Fibroblast of lung (primary cell): ENCODE data around the gene NUP98.
"Not testable (repeated sequence)": the region's sequence is repeated elsewhere in the genome, so short reads cannot be mapped to it uniquely, and the experiment has no call there.

Experiments used
- CTCF ChIP-seq, 2 donors: IDR thresholded peaks in 1 of 2; conservative IDR thresholded peaks in 1 of 2; 1 replicate in 1 of 2; 2 replicates in 1 of 2; pipeline ENCODE4 v1.5.1; 2011 to 2012; ENCODE audit warnings: low read length in 2 of 2, control low read depth in 1 of 2, inconsistent platforms in 1 of 2, low read depth in 1 of 2, mild to moderate bottlenecking in 1 of 2
- EZH2 ChIP-seq: IDR thresholded peaks from 2 replicates; pipeline ENCODE4 v1.5.1; 2012; ENCODE audit warnings: low read length, control low read depth, mild to moderate bottlenecking; ENCODE audit errors: missing control alignments

- TF ChIP-seq CTCF (conservative IDR thresholded peaks at IDR 0.05 in 1 of 2, IDR thresholded peaks at IDR 0.05 in 1 of 2; ENCODE audit: low read depth in 1 of 2, low read length in 2 of 2); EZH2: not testable (repeated sequence)
These were observed 148.0 kb downstream of the NUP98 start for GRCh38 chr11:3649374-3649773.
